CD4-positive, alpha-beta T cell treated with Interleukin-15 for 1 hour (primary cell): ENCODE data around the gene GAN.
"Not testable (repeated sequence)": the region's sequence is repeated elsewhere in the genome, so short reads cannot be mapped to it uniquely, and the experiment has no call there.

Source experiments
- DNase-seq: peaks from one replicate; pipeline ENCODE4 v3.0.0-alpha.2; 2020

GAN gene

GRCh38 chr16:81310045-81310644, 4.6 kb upstream of the GAN start:
- no peak for DNase-seq

- no peak for DNase-seq
Measured at GRCh38 chr16:81311762-81312161, 3.0 kb upstream of the GAN start.

- no peak for DNase-seq
Measured at GRCh38 chr16:81313701-81314602, 810 bp upstream of the GAN start.

- peak; percentile 23 for DNase-seq
Measured at GRCh38 chr16:81315271-81316175, 761 bp downstream of the GAN start.

- DNase-seq = no peak
Measured at GRCh38 chr16:81316176-81316496, 1.4 kb downstream of the GAN start.

- no peak for DNase-seq
Measured at GRCh38 chr16:81318711-81319110, 3.9 kb downstream of the GAN start.

- DNase-seq = no peak
Measured at GRCh38 chr16:81319221-81319912, 4.6 kb downstream of the GAN start.

- no peak for DNase-seq
Measured at GRCh38 chr16:81321039-81321438, 6.3 kb downstream of the GAN start.

GRCh38 chr16:81321536-81321935, 6.8 kb downstream of the GAN start:
- no peak for DNase-seq

GRCh38 chr16:81324808-81325207, 10.0 kb downstream of the GAN start:
- DNase-seq = no peak

GRCh38 chr16:81327011-81327410, 12.2 kb downstream of the GAN start:
- DNase-seq = no peak

- DNase-seq = no peak
Measured at GRCh38 chr16:81327447-81328196, 12.9 kb downstream of the GAN start.

GRCh38 chr16:81329947-81330346, 15.2 kb downstream of the GAN start:
- DNase-seq = no peak

GRCh38 chr16:81333356-81333755, 18.6 kb downstream of the GAN start:
- no peak for DNase-seq

GRCh38 chr16:81335669-81336068, 20.9 kb downstream of the GAN start:
- DNase-seq = no peak

GRCh38 chr16:81337097-81337496, 22.3 kb downstream of the GAN start:
- no peak for DNase-seq

GRCh38 chr16:81345172-81345571, 30.4 kb downstream of the GAN start:
- not testable (repeated sequence) for DNase-seq

GRCh38 chr16:81347425-81347824, 32.7 kb downstream of the GAN start:
- DNase-seq = no peak

- no peak for DNase-seq
Measured at GRCh38 chr16:81349608-81350305, 35.0 kb downstream of the GAN start.

GRCh38 chr16:81350306-81350615, 35.5 kb downstream of the GAN start:
- DNase-seq = no peak

GRCh38 chr16:81353895-81354294, 39.1 kb downstream of the GAN start:
- no peak for DNase-seq
